ENCODE results near the gene PRTFDC1.
"Not testable (repeated sequence)": the region's sequence is repeated elsewhere in the genome, so short reads cannot be mapped to it uniquely, and the experiment has no call there.

The PRTFDC1 gene

GRCh38 chr10:24930427-24930826, 22.0 kb downstream of the PRTFDC1 start:
- no peak for DNase-seq (ENCODE audit: low spot score)

- no peak for DNase-seq (ENCODE audit: low spot score)
Measured at GRCh38 chr10:24929904-24930303, 22.5 kb downstream of the PRTFDC1 start.

DNA sequence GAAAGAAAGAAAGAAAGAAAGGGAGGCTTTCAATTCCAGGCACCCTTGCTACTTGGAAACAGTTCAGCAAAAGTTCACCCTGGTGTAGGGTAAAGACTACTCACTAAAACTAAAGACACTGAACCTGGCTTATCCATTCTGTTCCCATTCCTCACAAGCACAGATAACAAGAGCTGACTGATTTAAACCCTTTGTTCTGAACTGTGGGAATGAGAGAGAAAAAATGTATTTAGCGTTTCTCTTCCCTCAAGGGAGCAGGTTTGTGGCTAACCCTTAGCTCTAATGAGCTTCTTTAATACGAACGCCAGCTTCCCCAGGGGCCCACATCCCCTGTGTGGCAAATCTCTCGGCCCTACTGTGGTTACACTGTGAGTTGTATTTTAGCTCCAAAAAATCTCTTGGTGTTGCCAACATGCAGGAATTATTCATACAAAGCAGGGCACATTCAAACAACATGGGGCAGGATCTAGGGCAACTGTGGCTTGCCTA, 23.3 kb downstream of the PRTFDC1 start:
- DNase-seq (ENCODE audit: low spot score) = no peak

DNA sequence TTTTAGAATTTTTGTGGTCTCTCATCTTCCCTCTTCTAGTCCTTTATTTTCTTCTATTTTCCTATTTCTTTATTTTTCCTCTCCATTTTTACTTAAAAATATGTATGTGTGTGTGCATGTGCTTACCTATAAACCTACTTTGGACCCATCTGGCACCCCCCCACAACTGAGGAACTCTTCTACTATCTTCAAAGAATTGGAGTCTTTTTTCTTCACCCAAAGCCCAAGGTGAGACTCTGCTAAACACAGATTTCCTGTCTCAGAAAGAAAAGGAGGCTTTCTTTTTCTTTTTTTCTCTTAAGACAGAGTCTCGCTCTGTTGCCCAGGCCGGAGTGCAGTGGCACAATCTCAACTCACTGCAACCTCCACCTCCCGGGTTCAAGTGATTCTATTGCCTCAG, 24.2 kb downstream of the PRTFDC1 start:
- no peak for DNase-seq (ENCODE audit: low spot score)

- no peak for DNase-seq (ENCODE audit: low spot score)
Measured at GRCh38 chr10:24926557-24926956, 25.8 kb downstream of the PRTFDC1 start.

- no peak for DNase-seq (ENCODE audit: low spot score)
Measured at GRCh38 chr10:24925799-24926198, 26.6 kb downstream of the PRTFDC1 start.

- not testable (repeated sequence) for DNase-seq (ENCODE audit: low spot score)
Measured at GRCh38 chr10:24924483-24924882, 27.9 kb downstream of the PRTFDC1 start.

DNA sequence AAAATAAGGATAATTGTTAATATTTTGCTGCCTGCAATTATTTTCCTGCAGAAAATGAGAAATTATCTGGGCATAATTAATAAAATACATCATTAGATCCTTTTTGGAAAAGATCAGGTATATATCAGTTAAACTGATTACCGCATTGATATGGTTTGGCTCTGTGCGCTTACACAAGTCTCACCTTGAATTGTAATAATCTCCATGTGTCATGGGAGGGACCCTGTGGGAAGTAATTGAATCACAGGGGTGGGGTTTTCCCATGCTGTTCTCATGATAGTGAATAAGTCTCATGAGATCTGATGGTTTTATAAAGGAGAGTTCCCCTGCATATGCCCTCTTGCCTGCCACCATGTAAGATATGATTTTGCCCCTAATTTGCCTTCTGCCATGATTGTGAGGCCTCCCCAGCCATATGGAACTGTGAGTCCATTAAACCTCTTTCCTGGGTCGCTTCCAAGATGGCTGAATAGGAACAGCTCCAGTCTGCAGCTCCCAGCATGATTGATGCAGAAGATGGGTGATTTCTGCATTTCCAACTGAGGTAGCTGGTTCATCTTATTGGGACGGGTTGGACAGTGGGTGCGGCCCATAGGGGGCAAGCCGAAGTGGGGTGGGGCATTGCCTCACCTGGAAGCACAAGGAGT, 30.1 kb downstream of the PRTFDC1 start:
- not testable (repeated sequence) for DNase-seq (ENCODE audit: low spot score)

DNA sequence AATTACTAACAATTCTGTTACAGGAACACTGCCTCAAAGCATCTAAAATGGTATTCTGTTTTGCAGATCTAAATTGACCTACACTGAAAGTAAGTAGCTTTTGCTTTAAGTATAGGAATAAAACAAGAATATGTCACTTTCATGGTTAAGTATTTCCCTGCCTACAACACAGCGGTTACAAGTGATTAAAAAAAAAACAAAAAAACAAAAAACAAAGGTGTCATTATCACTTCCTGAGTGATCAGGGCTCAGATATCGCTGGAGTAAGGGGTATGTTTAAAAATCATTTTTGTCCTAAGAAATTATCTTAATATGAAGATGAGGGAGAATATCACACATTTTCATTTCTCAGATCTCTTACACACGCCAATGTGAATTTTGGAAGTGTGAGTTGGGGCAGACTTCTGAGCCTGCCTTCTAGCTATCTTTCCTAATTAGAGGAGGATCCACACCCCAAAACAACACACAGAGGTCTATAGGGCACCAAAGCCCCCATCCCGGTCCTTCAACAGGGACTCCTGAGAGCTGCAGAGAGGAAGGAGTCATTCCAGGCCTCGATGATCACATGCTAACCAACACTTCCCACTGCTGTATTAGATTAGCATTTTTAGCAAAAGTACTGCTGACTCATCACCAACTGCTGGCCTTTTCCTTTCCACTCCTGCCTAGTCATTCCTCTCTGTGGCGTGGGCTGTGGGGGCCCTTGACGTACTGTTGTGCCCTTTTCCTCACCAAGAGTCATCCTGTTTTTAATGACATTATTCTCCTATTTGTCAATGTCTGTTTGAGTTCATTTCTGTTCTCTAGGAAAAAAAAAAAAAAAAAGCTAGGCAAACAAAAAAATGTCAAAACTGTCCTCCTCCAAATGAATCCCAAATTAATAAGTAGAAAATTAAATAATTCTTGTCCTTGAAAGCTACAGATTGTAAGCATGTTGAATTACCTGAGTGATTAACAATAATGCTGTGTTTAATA, 31.2 kb downstream of the PRTFDC1 start:
- no peak for DNase-seq (ENCODE audit: low spot score)

- not testable (repeated sequence) for DNase-seq (ENCODE audit: low spot score)
Measured at GRCh38 chr10:24920192-24920591, 32.2 kb downstream of the PRTFDC1 start.

DNA sequence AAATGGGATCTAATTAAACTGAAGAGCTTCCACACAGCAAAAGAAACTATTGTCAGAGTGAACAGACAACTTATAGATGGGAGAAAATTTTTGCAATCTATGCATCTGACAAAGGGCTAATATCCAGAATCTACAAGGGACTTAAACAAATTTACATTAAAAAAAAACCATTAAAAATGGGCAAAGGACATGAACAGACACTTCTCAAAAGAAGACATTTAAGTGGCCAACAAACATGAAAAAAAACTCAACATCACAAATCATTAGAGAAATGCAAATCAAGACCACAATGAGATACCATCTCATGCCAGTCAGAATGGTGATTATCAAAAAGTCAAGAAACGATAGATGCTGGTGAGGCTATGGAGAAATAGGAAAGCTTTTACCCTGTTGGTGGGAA, 32.8 kb downstream of the PRTFDC1 start:
- not testable (repeated sequence) for DNase-seq (ENCODE audit: low spot score)

- no peak for DNase-seq (ENCODE audit: low spot score)
Measured at GRCh38 chr10:24917979-24918378, 34.4 kb downstream of the PRTFDC1 start.

DNA sequence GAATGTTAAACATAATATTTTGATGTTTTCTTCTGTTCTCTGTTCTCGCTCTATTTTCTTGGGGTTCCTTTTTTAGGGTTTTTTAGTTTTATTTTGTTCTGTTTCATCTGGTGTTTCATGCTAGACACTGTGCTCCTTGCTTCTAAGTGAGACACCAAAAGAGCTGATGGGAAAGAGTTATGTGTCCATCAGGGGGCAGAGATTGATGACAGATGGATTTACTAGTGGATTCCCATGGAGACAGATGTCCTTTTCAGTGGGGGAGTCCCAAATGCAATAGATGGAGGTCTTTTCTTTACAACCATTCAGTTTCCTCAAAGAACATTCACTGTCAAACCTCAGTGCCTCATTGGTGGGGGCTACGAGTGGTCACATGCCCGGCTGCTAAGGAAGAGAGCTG, 34.9 kb downstream of the PRTFDC1 start:
- DNase-seq (ENCODE audit: low spot score) = no peak

GRCh38 chr10:24916365-24916764, 36.0 kb downstream of the PRTFDC1 start:
- DNase-seq (ENCODE audit: low spot score) = no peak

GRCh38 chr10:24915304-24915703, 37.1 kb downstream of the PRTFDC1 start:
- DNase-seq (ENCODE audit: low spot score) = no peak

DNA sequence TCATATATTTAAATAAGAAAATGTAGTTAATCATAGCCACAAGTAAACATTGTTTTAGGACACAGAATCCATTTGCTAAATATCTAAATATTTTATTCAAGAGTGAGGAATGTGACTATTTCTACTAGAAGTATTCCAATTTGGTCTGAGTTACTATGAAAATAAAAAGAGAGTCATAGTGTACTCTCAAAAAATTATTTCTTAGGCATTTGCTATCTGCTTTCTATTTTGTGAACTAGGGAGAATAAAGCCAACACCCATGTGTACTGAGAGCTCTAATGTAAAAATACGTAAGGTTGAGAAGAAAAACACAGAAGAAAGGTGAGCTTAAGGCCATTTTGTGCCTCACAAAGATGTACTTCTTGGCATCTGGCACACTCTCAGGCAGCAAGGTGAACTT, 38.3 kb downstream of the PRTFDC1 start:
- no peak for DNase-seq (ENCODE audit: low spot score)

- DNase-seq (ENCODE audit: low spot score) = no peak
Measured at GRCh38 chr10:24912215-24912614, 40.2 kb downstream of the PRTFDC1 start.

GRCh38 chr10:24911029-24911428, 41.4 kb downstream of the PRTFDC1 start:
- no peak for DNase-seq (ENCODE audit: low spot score)

GRCh38 chr10:24910574-24910973, 41.8 kb downstream of the PRTFDC1 start:
- DNase-seq (ENCODE audit: low spot score) = no peak

DNA sequence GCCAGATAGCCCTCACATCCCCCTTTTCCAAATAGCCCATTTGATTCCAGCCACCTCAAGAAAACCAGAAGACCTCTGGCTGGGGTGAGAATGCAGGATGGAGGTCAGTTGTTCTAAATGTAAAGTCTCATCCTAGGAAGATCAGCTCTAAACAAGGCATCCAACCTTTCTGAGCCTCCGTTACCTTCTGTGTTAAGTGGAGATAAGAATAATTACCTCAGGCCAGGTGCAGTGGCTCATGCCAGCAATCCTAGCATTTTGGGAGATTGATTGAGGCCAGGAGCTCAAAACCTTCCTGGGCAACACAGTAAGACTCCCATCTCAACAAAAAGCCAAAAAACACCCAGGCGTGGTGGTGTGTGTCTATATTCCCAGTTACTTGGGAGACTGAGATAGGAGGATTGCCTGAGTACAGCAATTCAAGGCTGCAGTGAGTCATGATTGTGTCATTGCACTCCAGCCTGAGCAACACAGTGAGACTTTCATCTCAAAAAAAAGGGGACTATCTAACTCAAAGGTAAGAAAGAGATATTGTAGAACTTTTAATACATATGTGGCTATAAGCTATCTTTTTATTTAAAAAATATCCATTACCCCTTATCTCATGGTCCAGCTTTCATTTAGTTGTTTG, 43.5 kb downstream of the PRTFDC1 start:
- no peak for DNase-seq (ENCODE audit: low spot score)

- no peak for DNase-seq (ENCODE audit: low spot score)
Measured at GRCh38 chr10:24907956-24908355, 44.5 kb downstream of the PRTFDC1 start.

DNA sequence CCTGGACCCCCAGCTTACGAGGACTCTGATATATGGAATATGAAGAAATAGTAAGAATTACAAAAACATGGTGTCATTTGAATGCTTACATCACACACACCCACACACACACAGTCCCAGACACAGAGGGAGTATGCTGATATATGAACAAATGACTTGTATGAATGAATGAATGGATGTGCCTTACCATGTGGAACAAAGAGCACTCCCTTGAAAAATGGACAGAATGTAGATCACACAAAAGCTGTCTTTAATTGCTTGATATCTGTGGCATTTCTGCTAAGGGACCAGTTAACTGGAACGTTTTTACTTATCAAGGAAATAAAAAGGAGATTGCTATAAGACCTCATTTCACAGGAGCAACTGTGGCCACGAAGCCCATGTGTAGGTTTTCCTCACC, 46.0 kb downstream of the PRTFDC1 start:
- DNase-seq (ENCODE audit: low spot score) = no peak

GRCh38 chr10:24904824-24905223, 47.6 kb downstream of the PRTFDC1 start:
- no peak for DNase-seq (ENCODE audit: low spot score)

Measured in HuH-7 (cell line).